PC-9 (cell line): ENCODE data around the gene PXDN. TPM values are rescaled to one million over a fixed set of nuclear protein-coding genes. Genes with fewer than 3 reads are reported as not detected.

Experiments used
- BruUV-seq: library from RNA; stranded (reverse); fragments of 400-500 nt; replicated peaks from 2 replicates; lab custom pipeline; 2021; lab: Mats Ljungman, UMichigan
- CTCF ChIA-PET: fragments of 300-600 bp; sonication (Branson Sonifier 250); formaldehyde crosslinking; loops from one replicate; lab custom pipeline; 2022; ENCODE audit warnings: antibody characterized with exemption; lab: Charles Lee
- POLR2A ChIA-PET: fragments of 300-600 bp; sonication (Branson Sonifier 250); formaldehyde crosslinking; loops from one replicate; lab custom pipeline; 2022; ENCODE audit warnings: antibody characterized with exemption; ENCODE audit not compliant: unreplicated experiment; lab: Charles Lee
- DNase-seq, 2 experiments: peaks; one replicate each; pipeline versions ENCODE4 v3.0.0 to v3.0.0-alpha.2; 2015 to 2022; ENCODE audit warnings: mixed read lengths in 1 of 2
- H2AFZ ChIP-seq: fragments of 200-600 bp; sonication (generic); 2 replicates; pipeline ENCODE4 v1.8.1; 2017; ENCODE audit warnings: antibody characterized with exemption
- H3F3A ChIP-seq: fragments of 200-600 bp; sonication (generic); 2 replicates; pipeline ENCODE4 v1.8.1; 2017; ENCODE audit warnings: antibody characterized with exemption, mild to moderate bottlenecking, low read depth; ENCODE audit not compliant: insufficient read depth
- H3K27ac ChIP-seq: fragments of 200-600 bp; sonication (generic); 2 replicates; pipeline ENCODE4 v1.6.1; 2016; ENCODE audit warnings: mixed run types
- H3K27me3 ChIP-seq: fragments of 200-600 bp; sonication (generic); 2 replicates; pipeline ENCODE4 v1.6.1; 2016; ENCODE audit warnings: low read depth, mixed run types; ENCODE audit not compliant: insufficient read depth
- H3K36me3 ChIP-seq: fragments of 200-600 bp; sonication (generic); 2 replicates; pipeline ENCODE4 v1.6.1; 2016; ENCODE audit warnings: low read depth, mixed run types
- H3K4me1 ChIP-seq: fragments of 200-600 bp; sonication (generic); replicated peaks from 2 replicates; pipeline ENCODE4 v1.6.1; 2016; ENCODE audit warnings: mixed run types; ENCODE audit not compliant: insufficient read depth
- H3K4me2 ChIP-seq: fragments of 200-600 bp; sonication (generic); 2 replicates; pipeline ENCODE4 v1.6.1; 2017; ENCODE audit warnings: mixed run types
- H3K4me3 ChIP-seq: fragments of 200-600 bp; sonication (generic); 2 replicates; pipeline ENCODE4 v1.6.1; 2016; ENCODE audit warnings: mixed run types
- H3K79me2 ChIP-seq: fragments of 200-600 bp; sonication (generic); 2 replicates; pipeline ENCODE4 v1.6.1; 2017; ENCODE audit warnings: low read depth, mixed run types
- H3K9me2 ChIP-seq: fragments of 200-600 bp; sonication (generic); 2 replicates; pipeline ENCODE4 v1.8.1; 2017; ENCODE audit warnings: mild to moderate bottlenecking; ENCODE audit not compliant: insufficient read depth
- H3K9me3 ChIP-seq: fragments of 200-600 bp; sonication (generic); 2 replicates; pipeline ENCODE4 v1.8.1; 2016; ENCODE audit warnings: low read depth; ENCODE audit not compliant: insufficient read depth
- H4K20me1 ChIP-seq: fragments of 200-600 bp; sonication (generic); 2 replicates; pipeline ENCODE4 v1.8.1; 2017; ENCODE audit not compliant: insufficient read depth
- CTCF ChIP-seq: fragments of 200-600 bp; sonication (generic); conservative IDR thresholded peaks from 2 replicates; pipeline ENCODE4 v1.6.1; 2017; ENCODE audit warnings: mixed run types, antibody characterized with exemption, mild to moderate bottlenecking, moderate library complexity
- EZH2 ChIP-seq: fragments of 200-600 bp; sonication (generic); IDR thresholded peaks from 2 replicates; pipeline ENCODE4 v1.8.0; 2017; ENCODE audit warnings: antibody characterized with exemption, low read depth
- intact Hi-C: fragments of 100-400 bp; cut with micrococcal nuclease; formaldehyde crosslinking; loops from one replicate; pipeline ENCODE4 v1.10.0; 2022; ENCODE audit not compliant: unreplicated experiment
- total RNA-seq: library from RNA; stranded (reverse); gene quantifications from 2 replicates; pipeline ENCODE4 v1.2.3, GENCODE V29; 2021

The PXDN gene
- total RNA-seq, 1 experiment from 2014 or later, result 91.1 TPM

GRCh38 chr2:1715184-1716013 is 28.9 kb downstream of the PXDN start:
- peaks cover 43% of the 10 kb centered on the region for H3K79me2 ChIP-seq
- no peaks in the 10 kb centered on the region for H3K9me3 ChIP-seq
- peaks cover 43% of the 10 kb centered on the region for H3K27me3 ChIP-seq
- no peak overlapping the region for H3K27ac ChIP-seq
- intact Hi-C loops, result no loop called here
- no peak overlapping the region for H3K4me2 ChIP-seq
- H3K4me3 ChIP-seq, result no peak overlapping the region
- H3K9me2 ChIP-seq, result no peaks in the 10 kb centered on the region
- ChIA-PET CTCF (no interaction called here), POLR2A (no interaction called here)
- no peaks in the 10 kb centered on the region for H3K36me3 ChIP-seq
- H4K20me1 ChIP-seq, result no peaks in the 10 kb centered on the region
- DNase-seq, result peak in 1 of 2 experiments; percentile 33
- H3K4me1 ChIP-seq, result no peaks in the 10 kb centered on the region
- no TSS peak for BruUV-seq
- no peaks in the 10 kb centered on the region for H3F3A ChIP-seq
- TF ChIP-seq EZH2 (no peak), CTCF (no peak)
- H2AFZ ChIP-seq, result no peak overlapping the region

GRCh38 chr2:1714291-1715064 is 29.8 kb downstream of the PXDN start:
- H3K27me3 ChIP-seq, result peaks cover 43% of the 10 kb centered on the region
- TF ChIP-seq EZH2, result no peak
- no peak for TF ChIP-seq CTCF
- no peaks in the 10 kb centered on the region for H3K9me2 ChIP-seq
- no peak overlapping the region for H3K27ac ChIP-seq
- no peak overlapping the region for H3K4me2 ChIP-seq
- no peak overlapping the region for H2AFZ ChIP-seq
- CTCF ChIA-PET, result no interaction called here
- POLR2A ChIA-PET, result no interaction called here
- no peak overlapping the region for H3K4me3 ChIP-seq
- H3K79me2 ChIP-seq, result peaks cover 41% of the 10 kb centered on the region
- no peaks in the 10 kb centered on the region for H4K20me1 ChIP-seq
- intact Hi-C loops, result no loop called here
- BruUV-seq, result no TSS peak
- H3K9me3 ChIP-seq, result no peaks in the 10 kb centered on the region
- H3K36me3 ChIP-seq, result no peaks in the 10 kb centered on the region
- no peaks in the 10 kb centered on the region for H3K4me1 ChIP-seq
- no peak for DNase-seq
- no peaks in the 10 kb centered on the region for H3F3A ChIP-seq

GRCh38 chr2:1713839-1714236 is 30.5 kb downstream of the PXDN start:
- Histone ChIP-seq H3K27ac (no peak overlapping the region), H3K4me1 (no peaks in the 10 kb centered on the region), H3K9me2 (no peaks in the 10 kb centered on the region), H3K4me3 (no peak overlapping the region), H3F3A (no peaks in the 10 kb centered on the region), H3K4me2 (no peak overlapping the region), H3K27me3 (peaks cover 45% of the 10 kb centered on the region), H4K20me1 (no peaks in the 10 kb centered on the region; the same call in 1 of the 2 replicates), H3K36me3 (no peaks in the 10 kb centered on the region), H3K9me3 (no peaks in the 10 kb centered on the region), H3K79me2 (peaks cover 37% of the 10 kb centered on the region), H2AFZ (no peak overlapping the region)
- no peak for DNase-seq
- BruUV-seq, result no TSS peak
- ChIA-PET POLR2A (no interaction called here), CTCF (no interaction called here)
- no peak for TF ChIP-seq EZH2
- intact Hi-C loops, result no loop called here
